ENCODE measurements around the gene EBF3. TPM values are rescaled to one million over a fixed set of nuclear protein-coding genes. Genes with fewer than 3 reads are reported as not detected.

EBF3 gene
- total and polyA plus RNA-seq, 2 donors = 5.1 to 29.4 TPM

- Histone ChIP-seq H3K4me3 (ENCODE audit: low read depth, low read length) (no peak overlapping the region), H3K27ac (ENCODE audit: low read depth) (no peak overlapping the region), H3K4me1 (ENCODE audit: insufficient read depth) (no peaks in the 10 kb centered on the region), H3K36me3 (ENCODE audit: insufficient read depth) (peaks cover 2% of the 10 kb centered on the region)
- WGBS = 92% methylated on average over 7 of the region's 7 CpGs
- DNase-seq (ENCODE audit: extremely low spot score) = no peak
Observed at GRCh38 chr10:129865413-129865812, 98.7 kb downstream of the EBF3 start.

- no peak overlapping the region for H3K27ac ChIP-seq (ENCODE audit: low read depth)
- no peak overlapping the region for H3K4me3 ChIP-seq (ENCODE audit: low read depth, low read length)
- peaks cover 2% of the 10 kb centered on the region for H3K36me3 ChIP-seq (ENCODE audit: insufficient read depth)
- no peaks in the 10 kb centered on the region for H3K4me1 ChIP-seq (ENCODE audit: insufficient read depth)
- DNase-seq (ENCODE audit: extremely low spot score) = no peak
- WGBS = 78% methylated on average over 9 of the region's 9 CpGs
Observed at GRCh38 chr10:129864601-129865126, 99.4 kb downstream of the EBF3 start.

- H3K4me3 ChIP-seq (ENCODE audit: low read depth, low read length) = no peak overlapping the region
- no peak overlapping the region for H3K27ac ChIP-seq (ENCODE audit: low read depth)
- no peaks in the 10 kb centered on the region for H3K4me1 ChIP-seq (ENCODE audit: insufficient read depth)
- H3K36me3 ChIP-seq (ENCODE audit: insufficient read depth) = peaks cover 2% of the 10 kb centered on the region
- WGBS = 90% methylated on average over 4 of the region's 4 CpGs
- DNase-seq (ENCODE audit: extremely low spot score) = no peak
Observed at GRCh38 chr10:129864082-129864481, 100.0 kb downstream of the EBF3 start.

- DNase-seq (ENCODE audit: extremely low spot score) = no peak
- H3K4me1 ChIP-seq (ENCODE audit: insufficient read depth) = no peaks in the 10 kb centered on the region
- H3K27ac ChIP-seq (ENCODE audit: low read depth) = no peak overlapping the region
- 51% methylated on average over 15 of the region's 15 CpGs for WGBS
- H3K4me3 ChIP-seq (ENCODE audit: low read depth, low read length) = no peak overlapping the region
- peaks cover 2% of the 10 kb centered on the region for H3K36me3 ChIP-seq (ENCODE audit: insufficient read depth)
Observed at GRCh38 chr10:129863201-129863663, 100.8 kb downstream of the EBF3 start.

- WGBS = 84% methylated on average over 22 of the region's 22 CpGs
- H3K27ac ChIP-seq (ENCODE audit: low read depth) = no peak overlapping the region
- H3K36me3 ChIP-seq (ENCODE audit: insufficient read depth) = peaks cover 2% of the 10 kb centered on the region
- no peak overlapping the region for H3K4me3 ChIP-seq (ENCODE audit: low read depth, low read length)
- DNase-seq (ENCODE audit: extremely low spot score) = no peak
- H3K4me1 ChIP-seq (ENCODE audit: insufficient read depth) = no peaks in the 10 kb centered on the region
Observed at GRCh38 chr10:129861776-129862531, 102.1 kb downstream of the EBF3 start.

- WGBS = 88% methylated on average over 9 of the region's 9 CpGs
- peaks cover 2% of the 10 kb centered on the region for H3K36me3 ChIP-seq (ENCODE audit: insufficient read depth)
- no peak for DNase-seq (ENCODE audit: extremely low spot score)
Observed at GRCh38 chr10:129860396-129860795, 103.7 kb downstream of the EBF3 start.

GRCh38 chr10:129859536-129859935, 104.5 kb downstream of the EBF3 start:
- WGBS = 92% methylated on average over 7 of the region's 7 CpGs
- Histone ChIP-seq H3K4me3 (ENCODE audit: low read depth, low read length) (no peak overlapping the region), H3K4me1 (ENCODE audit: insufficient read depth) (no peaks in the 10 kb centered on the region), H3K36me3 (ENCODE audit: insufficient read depth) (peaks cover 2% of the 10 kb centered on the region), H3K27ac (ENCODE audit: low read depth) (no peak overlapping the region)
- DNase-seq (ENCODE audit: extremely low spot score) = no peak

More at GRCh38 chr10:129860396-129860795, 103.7 kb downstream of the EBF3 start:
- H3K4me1 ChIP-seq (ENCODE audit: insufficient read depth) = no peaks in the 10 kb centered on the region
- no peak overlapping the region for H3K27ac ChIP-seq (ENCODE audit: low read depth)
- H3K4me3 ChIP-seq (ENCODE audit: low read depth, low read length) = no peak overlapping the region

- H3K27ac ChIP-seq (ENCODE audit: low read depth) = no peak overlapping the region
- 86% methylated on average over 19 of the region's 19 CpGs for WGBS
- peaks cover under 1% of the 10 kb centered on the region for H3K36me3 ChIP-seq (ENCODE audit: insufficient read depth)
- no peak overlapping the region for H3K4me3 ChIP-seq (ENCODE audit: low read depth, low read length)
- H3K4me1 ChIP-seq (ENCODE audit: insufficient read depth) = no peaks in the 10 kb centered on the region
- no peak for DNase-seq (ENCODE audit: extremely low spot score)
Observed at GRCh38 chr10:129857242-129857960, 106.7 kb downstream of the EBF3 start.

- no peak overlapping the region for H3K4me3 ChIP-seq (ENCODE audit: low read depth, low read length)
- no peaks in the 10 kb centered on the region for H3K36me3 ChIP-seq (ENCODE audit: insufficient read depth)
- no peak for DNase-seq (ENCODE audit: extremely low spot score)
- 88% methylated on average over 7 of the region's 7 CpGs for WGBS
- H3K27ac ChIP-seq (ENCODE audit: low read depth) = no peak overlapping the region
- no peaks in the 10 kb centered on the region for H3K4me1 ChIP-seq (ENCODE audit: insufficient read depth)
Observed at GRCh38 chr10:129855836-129856563, 108.1 kb downstream of the EBF3 start.

- WGBS = 84% methylated on average over 31 of the region's 31 CpGs
- Histone ChIP-seq H3K4me3 (ENCODE audit: low read depth, low read length) (no peak overlapping the region), H3K36me3 (ENCODE audit: insufficient read depth) (no peaks in the 10 kb centered on the region), H3K27ac (ENCODE audit: low read depth) (no peak overlapping the region), H3K4me1 (ENCODE audit: insufficient read depth) (no peaks in the 10 kb centered on the region)
- no peak for DNase-seq (ENCODE audit: extremely low spot score)
Observed at GRCh38 chr10:129854796-129855705, 109.0 kb downstream of the EBF3 start.

- H3K36me3 ChIP-seq (ENCODE audit: insufficient read depth) = no peaks in the 10 kb centered on the region
- no peak for DNase-seq (ENCODE audit: extremely low spot score)
- H3K27ac ChIP-seq (ENCODE audit: low read depth) = no peak overlapping the region
- no peaks in the 10 kb centered on the region for H3K4me1 ChIP-seq (ENCODE audit: insufficient read depth)
- H3K4me3 ChIP-seq (ENCODE audit: low read depth, low read length) = no peak overlapping the region
- WGBS = 90% methylated on average over 10 of the region's 10 CpGs
Observed at GRCh38 chr10:129854158-129854557, 109.9 kb downstream of the EBF3 start.

- WGBS = 32% methylated on average over 2 of the region's 2 CpGs
- no peak overlapping the region for H3K27ac ChIP-seq (ENCODE audit: low read depth)
- peak; percentile 13 for DNase-seq (ENCODE audit: extremely low spot score)
- no peaks in the 10 kb centered on the region for H3K36me3 ChIP-seq (ENCODE audit: insufficient read depth)
- H3K4me3 ChIP-seq (ENCODE audit: low read depth, low read length) = no peak overlapping the region
- H3K4me1 ChIP-seq (ENCODE audit: insufficient read depth) = no peaks in the 10 kb centered on the region
Observed at GRCh38 chr10:129853562-129853903, 110.5 kb downstream of the EBF3 start.
